ENCODE data around the gene USH2A.

The USH2A gene

DNA sequence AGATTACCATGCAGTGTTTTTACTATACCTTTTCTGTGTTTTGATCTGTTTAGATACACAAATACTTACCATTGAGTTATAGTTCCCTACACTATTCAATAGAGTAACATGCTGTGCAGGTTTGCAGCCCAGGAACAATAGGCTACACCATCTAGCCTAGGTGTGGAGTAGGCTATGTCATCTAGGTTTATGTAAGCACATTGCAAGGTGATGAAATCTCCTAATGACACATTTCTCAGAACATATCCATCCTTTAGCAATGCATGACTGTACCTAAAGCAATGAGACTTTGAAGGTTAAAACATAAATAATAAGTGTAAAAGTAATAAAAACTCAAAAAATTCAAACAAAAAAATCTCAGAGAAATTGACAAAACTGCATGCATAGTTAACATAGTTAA, 358.6 kb downstream of the USH2A start:
- H3K27ac ChIP-seq (ENCODE audit: low read length): no peak overlapping the region
- TF ChIP-seq, protein P1, sequence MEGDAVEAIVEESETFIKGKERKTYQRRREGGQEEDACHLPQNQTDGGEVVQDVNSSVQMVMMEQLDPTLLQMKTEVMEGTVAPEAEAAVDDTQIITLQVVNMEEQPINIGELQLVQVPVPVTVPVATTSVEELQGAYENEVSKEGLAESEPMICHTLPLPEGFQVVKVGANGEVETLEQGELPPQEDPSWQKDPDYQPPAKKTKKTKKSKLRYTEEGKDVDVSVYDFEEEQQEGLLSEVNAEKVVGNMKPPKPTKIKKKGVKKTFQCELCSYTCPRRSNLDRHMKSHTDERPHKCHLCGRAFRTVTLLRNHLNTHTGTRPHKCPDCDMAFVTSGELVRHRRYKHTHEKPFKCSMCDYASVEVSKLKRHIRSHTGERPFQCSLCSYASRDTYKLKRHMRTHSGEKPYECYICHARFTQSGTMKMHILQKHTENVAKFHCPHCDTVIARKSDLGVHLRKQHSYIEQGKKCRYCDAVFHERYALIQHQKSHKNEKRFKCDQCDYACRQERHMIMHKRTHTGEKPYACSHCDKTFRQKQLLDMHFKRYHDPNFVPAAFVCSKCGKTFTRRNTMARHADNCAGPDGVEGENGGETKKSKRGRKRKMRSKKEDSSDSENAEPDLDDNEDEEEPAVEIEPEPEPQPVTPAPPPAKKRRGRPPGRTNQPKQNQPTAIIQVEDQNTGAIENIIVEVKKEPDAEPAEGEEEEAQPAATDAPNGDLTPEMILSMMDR (IDR thresholded peaks at IDR 0.05; ENCODE audit: low read length): no peak
- TF ChIP-seq EZH2 (optimal IDR thresholded peaks at IDR 0.05; ENCODE audit: low read depth, low read length): no peak
- no peak for TF ChIP-seq EZH2phosphoT487 (IDR thresholded peaks at IDR 0.05; ENCODE audit: low read length)
- no peaks in the 10 kb centered on the region for H3K36me3 ChIP-seq (replicated peaks; ENCODE audit: insufficient read depth, low read length)
- no peaks in the 10 kb centered on the region for H3K4me1 ChIP-seq (ENCODE audit: low read length)
- H3K4me3 ChIP-seq (ENCODE audit: low read length): no peak overlapping the region
- no peaks in the 10 kb centered on the region for H3K9me3 ChIP-seq (replicated peaks; ENCODE audit: insufficient read depth, low read length)
- H3K9ac ChIP-seq (ENCODE audit: low read length): no peak overlapping the region
- H4K20me1 ChIP-seq (ENCODE audit: insufficient read depth, low read length): no peaks in the 10 kb centered on the region
- H3K27me3 ChIP-seq (replicated peaks; ENCODE audit: insufficient read depth, low read length): no peaks in the 10 kb centered on the region
- no peaks in the 10 kb centered on the region for H3F3A ChIP-seq (ENCODE audit: insufficient read depth, low read length)
- no peak overlapping the region for H3K4me2 ChIP-seq (ENCODE audit: low read depth, low read length)
- H3K79me2 ChIP-seq (ENCODE audit: low read length): no peaks in the 10 kb centered on the region
- no peaks in the 10 kb centered on the region for H3K9me2 ChIP-seq (replicated peaks; ENCODE audit: insufficient read depth, low read length)
- H2AFZ ChIP-seq (ENCODE audit: low read length): no peak overlapping the region
- no peak for DNase-seq

DNA sequence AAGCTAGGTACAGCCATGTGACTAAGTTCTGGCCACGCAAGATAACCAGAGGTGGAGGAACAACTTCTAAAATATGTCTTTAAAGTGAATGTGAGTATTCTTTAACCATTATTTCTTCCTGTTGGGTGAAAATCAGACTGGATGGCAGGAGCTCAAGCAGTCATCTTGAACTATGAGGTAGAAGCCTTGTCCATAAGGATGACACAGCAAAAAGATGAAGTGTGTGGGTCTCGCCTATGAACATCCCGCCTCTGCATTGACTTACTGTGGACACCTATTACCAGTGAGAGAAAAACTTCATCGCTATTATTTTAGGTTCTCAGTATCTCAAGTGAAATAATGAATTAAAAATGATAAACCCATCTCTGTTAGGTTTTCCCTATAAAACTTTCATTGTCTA, 365.3 kb downstream of the USH2A start:
- H3K9ac ChIP-seq (ENCODE audit: low read length): no peak overlapping the region
- H3K9me2 ChIP-seq (replicated peaks; ENCODE audit: insufficient read depth, low read length): no peaks in the 10 kb centered on the region
- DNase-seq: no peak
- H3K27me3 ChIP-seq (replicated peaks; ENCODE audit: insufficient read depth, low read length): no peaks in the 10 kb centered on the region
- H3K9me3 ChIP-seq (replicated peaks; ENCODE audit: insufficient read depth, low read length): no peaks in the 10 kb centered on the region
- H3K36me3 ChIP-seq (replicated peaks; ENCODE audit: insufficient read depth, low read length): no peaks in the 10 kb centered on the region
- no peak overlapping the region for H2AFZ ChIP-seq (ENCODE audit: low read length)
- no peaks in the 10 kb centered on the region for H3K79me2 ChIP-seq (ENCODE audit: low read length)
- H4K20me1 ChIP-seq (ENCODE audit: insufficient read depth, low read length): no peaks in the 10 kb centered on the region
- TF ChIP-seq EZH2phosphoT487 (IDR thresholded peaks at IDR 0.05; ENCODE audit: low read length): no peak
- TF ChIP-seq, protein P1 (IDR thresholded peaks at IDR 0.05; ENCODE audit: low read length): no peak
- no peak for TF ChIP-seq EZH2 (optimal IDR thresholded peaks at IDR 0.05; ENCODE audit: low read depth, low read length)
- H3K4me2 ChIP-seq (ENCODE audit: low read depth, low read length): no peak overlapping the region
- no peak overlapping the region for H3K4me3 ChIP-seq (ENCODE audit: low read length)
- no peaks in the 10 kb centered on the region for H3F3A ChIP-seq (ENCODE audit: insufficient read depth, low read length)
- H3K27ac ChIP-seq (ENCODE audit: low read length): no peak overlapping the region
- no peaks in the 10 kb centered on the region for H3K4me1 ChIP-seq (ENCODE audit: low read length)

DNA sequence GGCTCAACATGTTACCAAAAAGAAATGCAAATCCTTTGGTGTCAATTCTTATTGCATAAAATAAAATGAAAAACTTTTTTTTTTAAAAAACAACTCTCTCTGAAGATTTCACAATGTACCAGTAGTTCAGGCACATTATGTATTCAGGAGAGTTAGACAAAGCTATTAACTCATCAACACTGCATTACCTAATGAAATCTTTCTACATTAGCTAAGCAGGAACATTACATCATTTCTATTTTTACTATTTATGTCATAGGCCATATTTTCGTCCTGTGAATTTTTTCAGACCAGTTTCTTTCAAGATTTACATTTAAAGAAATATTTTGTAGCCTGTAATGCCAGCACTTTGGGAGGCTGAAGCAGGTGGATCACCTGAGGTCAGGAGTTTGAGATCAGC, 366.2 kb downstream of the USH2A start:
- H2AFZ ChIP-seq (ENCODE audit: low read length): no peak overlapping the region
- no peaks in the 10 kb centered on the region for H3K4me1 ChIP-seq (ENCODE audit: low read length)
- H3K27ac ChIP-seq (ENCODE audit: low read length): no peak overlapping the region
- no peak overlapping the region for H3K4me3 ChIP-seq (ENCODE audit: low read length)
- no peaks in the 10 kb centered on the region for H3K9me2 ChIP-seq (replicated peaks; ENCODE audit: insufficient read depth, low read length)
- H3K9me3 ChIP-seq (replicated peaks; ENCODE audit: insufficient read depth, low read length): no peaks in the 10 kb centered on the region
- no peaks in the 10 kb centered on the region for H3K79me2 ChIP-seq (ENCODE audit: low read length)
- no peaks in the 10 kb centered on the region for H3K36me3 ChIP-seq (replicated peaks; ENCODE audit: insufficient read depth, low read length)
- DNase-seq: no peak
- TF ChIP-seq EZH2phosphoT487 (IDR thresholded peaks at IDR 0.05; ENCODE audit: low read length): no peak
- TF ChIP-seq, protein P1 (IDR thresholded peaks at IDR 0.05; ENCODE audit: low read length): no peak
- no peaks in the 10 kb centered on the region for H3F3A ChIP-seq (ENCODE audit: insufficient read depth, low read length)
- no peaks in the 10 kb centered on the region for H3K27me3 ChIP-seq (replicated peaks; ENCODE audit: insufficient read depth, low read length)
- H4K20me1 ChIP-seq (ENCODE audit: insufficient read depth, low read length): no peaks in the 10 kb centered on the region
- no peak overlapping the region for H3K4me2 ChIP-seq (ENCODE audit: low read depth, low read length)
- H3K9ac ChIP-seq (ENCODE audit: low read length): no peak overlapping the region
